Heart left ventricle (tissue), 13 donors: Measurements from ENCODE around the gene ZMIZ1.

ENCODE experiments used
- POLR2A ChIP-seq, 2 donors: fragments of 450-650 bp; IDR thresholded peaks; one replicate each; pipeline ENCODE4 v1.6.1; 2017; ENCODE audit warnings: antibody characterized with exemption in 2 of 2, mild to moderate bottlenecking in 2 of 2, moderate library complexity in 2 of 2
- TF ChIP-seq, protein P1 (sequence below), 12 donors: fragments of 200-600 bp; sonication (generic) in 4 of 12; IDR thresholded peaks; one replicate each; pipeline versions ENCODE4 v1.5.0 to v1.8.0; 2018 to 2022; ENCODE audit warnings: antibody characterized with exemption in 12 of 12, mild to moderate bottlenecking in 5 of 12
- donor health status: ischemic (EF 13 %, LVEDD 7.1; RV severe dilation, severe dysfunction).
- donor health status: DM: no; HTN: yes; CAD: no.
- donor health status: DM: no; HTN: no; CAD: no.
- donor health status: ischemic (EF 25% LVEDD 6.9; RV normal size, moderate dysfunction).
- donor health status: ischemic (EF 25% LVEDD 5.7; RV mildly dilated, moderate dysfunction).
- donor health status: ischemic (EF 35%, LVEDD 5.7; RV mildly dilated, moderate dysfunction).
- donor health status: nonischemic (EF 11% LVEDD 7.7; RV severe dilation, severe dysfunction).
- donor health status: DM: yes; HTN: yes; CAD: no.
- donor health status: PGD.
- donor health status: ischemic (EF 29% LVEDD 5.4; RV normal size, mild dysfunction).
- donor health status: nonischemic (EF 23%, LVEDD 6.1; RV moderate dilation, normal function).

DNA sequence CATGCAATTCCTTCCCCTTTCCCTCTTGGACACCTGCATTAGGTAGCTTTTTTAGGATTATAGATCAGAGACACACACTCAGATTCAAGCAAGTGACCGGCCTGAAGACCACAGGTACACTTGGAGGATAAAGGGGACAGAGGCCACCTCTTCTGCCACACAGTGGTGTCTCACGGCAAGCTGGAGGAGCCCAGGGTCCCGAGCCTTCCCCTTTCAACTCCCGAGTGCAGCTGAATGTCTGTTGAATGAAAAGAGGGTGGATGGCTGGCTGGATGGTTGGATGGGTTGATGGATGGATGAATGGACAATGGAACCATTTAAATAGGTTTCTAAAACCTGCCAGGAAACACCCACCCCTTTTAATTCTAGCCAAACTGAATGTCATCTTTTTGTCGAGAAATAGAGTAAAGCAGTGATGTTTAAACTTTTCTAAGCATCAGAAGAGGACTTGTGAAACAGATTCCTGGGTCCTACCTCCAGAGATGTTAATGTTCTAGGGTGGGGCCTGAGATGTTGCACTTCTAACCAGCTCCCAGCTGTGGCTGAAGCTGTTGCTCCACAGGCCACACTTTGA lies 49.2 kb upstream of the ZMIZ1 start:
- TF ChIP-seq, protein P1, sequence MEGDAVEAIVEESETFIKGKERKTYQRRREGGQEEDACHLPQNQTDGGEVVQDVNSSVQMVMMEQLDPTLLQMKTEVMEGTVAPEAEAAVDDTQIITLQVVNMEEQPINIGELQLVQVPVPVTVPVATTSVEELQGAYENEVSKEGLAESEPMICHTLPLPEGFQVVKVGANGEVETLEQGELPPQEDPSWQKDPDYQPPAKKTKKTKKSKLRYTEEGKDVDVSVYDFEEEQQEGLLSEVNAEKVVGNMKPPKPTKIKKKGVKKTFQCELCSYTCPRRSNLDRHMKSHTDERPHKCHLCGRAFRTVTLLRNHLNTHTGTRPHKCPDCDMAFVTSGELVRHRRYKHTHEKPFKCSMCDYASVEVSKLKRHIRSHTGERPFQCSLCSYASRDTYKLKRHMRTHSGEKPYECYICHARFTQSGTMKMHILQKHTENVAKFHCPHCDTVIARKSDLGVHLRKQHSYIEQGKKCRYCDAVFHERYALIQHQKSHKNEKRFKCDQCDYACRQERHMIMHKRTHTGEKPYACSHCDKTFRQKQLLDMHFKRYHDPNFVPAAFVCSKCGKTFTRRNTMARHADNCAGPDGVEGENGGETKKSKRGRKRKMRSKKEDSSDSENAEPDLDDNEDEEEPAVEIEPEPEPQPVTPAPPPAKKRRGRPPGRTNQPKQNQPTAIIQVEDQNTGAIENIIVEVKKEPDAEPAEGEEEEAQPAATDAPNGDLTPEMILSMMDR (IDR thresholded peaks at IDR 0.05) = no peak
- no peak for TF ChIP-seq POLR2A (IDR thresholded peaks at IDR 0.05)
